ENCODE measurements around the gene STX8.

The STX8 gene

DNA sequence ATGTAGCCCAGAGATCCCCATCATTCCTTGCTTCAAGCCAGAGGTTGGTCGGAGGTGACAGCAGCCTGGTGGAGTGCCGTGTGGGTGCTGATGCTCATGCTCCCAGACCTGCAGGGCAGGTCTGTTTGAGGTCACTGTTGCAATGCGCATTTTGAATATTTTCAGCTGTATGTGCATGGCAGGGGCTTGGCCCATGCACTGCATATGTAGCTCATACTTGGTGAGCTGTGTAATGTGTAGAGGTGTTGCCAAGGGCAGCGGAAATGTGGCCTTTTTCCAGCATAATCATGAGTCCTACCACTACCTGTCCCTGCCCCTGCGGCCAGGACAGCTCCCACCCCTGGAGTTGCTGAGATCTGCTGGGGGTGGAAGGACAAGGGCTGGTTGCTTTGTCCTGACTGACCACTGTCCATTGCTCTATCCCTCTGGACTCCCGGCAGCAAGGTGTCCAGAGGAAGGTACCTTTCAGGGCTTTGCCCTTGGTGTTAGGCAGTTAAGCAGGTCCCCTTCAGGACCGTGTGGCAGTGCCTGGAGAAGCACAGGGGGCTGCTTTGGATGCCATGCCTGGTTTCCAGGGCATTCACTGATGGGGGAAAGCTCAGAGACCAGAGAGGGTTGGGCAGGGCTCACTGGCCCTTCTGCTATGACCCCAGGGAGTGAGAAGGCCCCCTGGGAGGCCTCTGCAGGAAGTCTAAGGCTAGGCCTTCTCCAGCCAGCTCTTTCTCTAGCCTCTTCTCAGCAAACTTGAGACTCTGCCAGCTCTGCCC, 339.2 kb downstream of the STX8 start:
- no peak for DNase-seq

GRCh38 chr17:9235346-9235745, 340.3 kb downstream of the STX8 start:
- no peak for DNase-seq

DNA sequence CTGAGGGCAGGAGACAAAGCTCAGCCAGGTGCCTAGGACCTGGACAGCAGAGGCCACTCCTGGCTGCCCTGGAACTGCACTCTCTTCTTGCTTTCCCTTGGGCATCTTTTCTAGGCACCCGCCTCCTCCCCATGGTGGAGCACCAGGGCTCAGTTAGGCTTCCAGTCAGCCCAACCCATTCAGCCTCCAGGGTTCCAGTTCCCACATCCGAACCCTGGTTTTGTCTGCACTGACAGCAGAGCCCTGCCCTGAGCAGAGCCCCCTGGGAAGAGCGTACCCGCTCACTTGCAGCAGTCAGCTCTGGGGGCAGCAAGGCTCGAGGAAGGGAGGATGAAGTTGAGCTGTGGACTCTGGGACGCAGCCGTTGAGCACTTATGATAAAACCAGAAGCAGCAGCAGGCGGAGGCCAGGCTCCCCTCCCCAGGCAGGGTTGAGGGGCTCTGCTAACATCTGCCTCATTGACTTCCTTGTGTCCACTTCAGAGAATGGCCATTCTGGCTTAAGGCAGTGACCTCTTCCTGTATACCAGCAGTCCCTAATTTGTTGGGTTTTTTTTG, 341.2 kb downstream of the STX8 start:
- DNase-seq = no peak

- no peak for DNase-seq
Measured at GRCh38 chr17:9233761-9234160, 341.9 kb downstream of the STX8 start.

DNA sequence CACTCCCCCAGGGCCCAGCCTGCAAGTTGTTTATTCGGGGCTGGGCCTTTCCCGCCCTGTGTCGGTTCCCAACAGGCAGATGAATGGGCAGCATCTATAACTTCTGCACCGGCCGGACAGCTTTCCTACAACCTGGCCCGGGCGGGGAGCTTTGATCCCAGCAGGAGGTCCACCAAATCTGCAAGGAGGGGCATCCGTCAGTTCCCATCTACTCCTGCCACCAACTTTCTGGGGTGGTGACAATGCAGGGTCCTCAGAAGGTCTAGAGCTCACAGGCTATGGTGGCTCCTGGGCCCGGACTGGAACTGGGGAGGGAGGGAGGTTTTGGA, 342.4 kb downstream of the STX8 start:
- DNase-seq = no peak

DNA sequence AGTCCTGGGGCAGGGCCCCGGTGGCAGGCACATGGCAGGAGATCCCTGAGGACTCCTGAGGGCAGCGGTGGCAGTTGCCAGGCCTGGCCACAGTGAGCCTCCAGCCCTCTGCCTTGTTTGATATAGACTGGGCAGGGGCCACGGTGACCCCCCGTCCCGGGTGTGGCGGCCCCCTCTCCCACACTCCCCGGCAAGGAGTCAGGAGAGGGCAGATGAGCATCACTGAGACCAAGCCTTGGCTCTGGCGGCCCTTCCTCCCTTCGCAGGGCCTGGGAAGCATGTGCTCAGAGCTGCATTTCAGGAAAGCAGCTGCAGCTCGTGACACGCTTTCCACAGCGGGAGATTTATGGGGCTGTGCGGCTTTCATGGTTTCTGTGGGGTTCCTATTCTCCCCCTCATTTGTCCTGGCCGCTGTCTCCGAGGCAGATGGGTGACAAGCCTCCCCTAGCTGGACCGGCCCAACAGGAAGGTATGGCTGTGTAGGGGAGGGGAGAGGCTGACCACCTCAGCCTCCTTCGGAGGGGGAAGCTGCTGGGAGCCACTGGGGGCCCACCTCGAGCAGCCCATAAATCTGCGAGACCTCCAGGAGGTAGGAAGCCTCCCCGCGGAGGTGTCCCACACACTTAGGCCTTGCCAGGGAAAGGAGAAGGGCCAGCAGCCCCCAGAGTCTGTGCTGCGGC, 342.9 kb downstream of the STX8 start:
- DNase-seq = no peak

DNA sequence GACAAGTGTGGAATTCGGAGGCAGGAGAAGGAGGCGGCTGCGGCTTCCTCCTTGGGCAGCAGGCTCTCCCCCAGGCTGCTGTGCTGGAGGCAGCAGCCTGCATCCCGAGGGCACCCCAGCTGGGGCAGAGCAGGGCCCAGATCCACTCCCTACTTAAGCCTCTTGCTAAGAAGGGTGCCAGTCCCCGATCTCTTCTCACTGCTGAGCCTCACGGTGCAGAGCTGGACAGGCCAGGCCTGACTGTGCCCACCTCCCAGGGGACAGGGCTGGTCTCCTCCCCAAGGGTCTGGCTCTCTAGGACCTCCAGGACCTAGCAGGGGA, 343.5 kb downstream of the STX8 start:
- no peak for DNase-seq

DNA sequence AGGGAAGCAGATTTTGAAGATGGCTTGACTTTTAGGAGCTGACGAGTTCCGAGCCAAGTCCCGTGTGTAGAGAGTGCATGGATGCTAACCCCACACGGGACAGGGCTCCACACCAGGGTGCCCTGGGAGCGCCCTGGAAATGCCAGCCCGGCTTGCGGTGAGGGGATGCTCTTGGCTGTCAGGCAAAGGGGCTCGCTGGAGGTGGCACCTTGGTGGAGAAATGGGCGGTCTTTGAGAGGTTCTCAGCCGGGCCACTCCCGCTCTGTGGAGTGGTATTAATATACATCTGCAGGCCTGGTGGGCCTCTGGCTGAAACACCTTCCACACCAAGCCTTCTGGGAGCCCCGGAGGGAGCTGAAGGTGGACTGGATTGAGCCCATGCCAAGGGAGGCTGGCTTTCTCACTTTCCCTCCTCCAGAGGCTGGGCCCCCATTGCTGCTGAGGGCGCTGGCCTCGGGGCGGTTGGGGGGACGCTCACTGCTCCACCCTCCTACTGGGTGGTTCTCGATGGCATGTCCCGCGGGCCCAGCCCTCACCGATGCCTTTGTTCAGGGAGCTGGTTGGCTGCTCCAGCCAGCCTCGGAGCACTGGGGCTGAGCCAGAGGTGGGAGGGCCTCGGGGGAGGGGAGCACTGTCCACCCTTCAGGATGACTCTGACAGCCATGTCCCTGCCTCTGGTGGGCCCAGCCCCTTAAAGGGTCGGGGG, 344.0 kb downstream of the STX8 start:
- no peak for DNase-seq

DNA sequence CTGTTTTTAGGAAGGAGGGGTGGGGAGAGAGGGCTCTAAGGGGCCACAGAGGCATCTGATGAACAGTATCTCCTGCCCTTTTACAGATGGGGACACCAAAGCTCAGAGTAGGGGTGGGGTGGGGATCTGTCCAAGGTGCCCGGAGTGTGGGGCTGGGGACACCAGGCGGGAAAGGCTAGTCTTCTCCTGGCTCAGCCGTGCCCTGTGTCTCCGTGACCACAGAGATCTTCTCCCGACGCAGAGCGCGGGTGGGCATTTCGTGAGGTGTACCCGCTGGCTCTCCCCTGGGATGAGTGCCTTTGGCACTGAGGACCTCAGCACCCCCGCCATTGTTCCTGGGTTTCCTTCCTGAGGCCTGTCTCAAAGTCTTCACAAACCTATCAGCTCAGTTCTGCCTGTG, 344.8 kb downstream of the STX8 start:
- DNase-seq = no peak

GRCh38 chr17:9230346-9230745, 345.3 kb downstream of the STX8 start:
- no peak for DNase-seq

DNA sequence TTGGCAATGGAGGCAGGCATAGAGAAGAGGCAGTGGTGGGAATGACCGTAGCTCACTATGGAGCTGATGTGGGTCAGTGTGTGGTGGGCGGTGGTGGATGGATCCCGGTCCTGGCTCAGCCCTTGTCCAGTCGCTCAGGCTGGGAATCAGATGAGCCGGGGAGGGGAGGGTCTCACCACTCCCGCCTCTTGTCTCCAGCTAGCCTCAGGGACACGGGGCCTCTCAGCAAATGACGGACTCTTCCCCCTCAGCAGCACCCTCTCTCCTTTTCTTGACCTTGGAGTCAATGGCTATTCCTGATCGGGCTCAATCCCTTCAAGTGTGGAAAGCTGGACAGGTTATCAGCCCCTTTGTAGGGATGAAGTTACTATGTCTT, 345.8 kb downstream of the STX8 start:
- DNase-seq = no peak

DNA sequence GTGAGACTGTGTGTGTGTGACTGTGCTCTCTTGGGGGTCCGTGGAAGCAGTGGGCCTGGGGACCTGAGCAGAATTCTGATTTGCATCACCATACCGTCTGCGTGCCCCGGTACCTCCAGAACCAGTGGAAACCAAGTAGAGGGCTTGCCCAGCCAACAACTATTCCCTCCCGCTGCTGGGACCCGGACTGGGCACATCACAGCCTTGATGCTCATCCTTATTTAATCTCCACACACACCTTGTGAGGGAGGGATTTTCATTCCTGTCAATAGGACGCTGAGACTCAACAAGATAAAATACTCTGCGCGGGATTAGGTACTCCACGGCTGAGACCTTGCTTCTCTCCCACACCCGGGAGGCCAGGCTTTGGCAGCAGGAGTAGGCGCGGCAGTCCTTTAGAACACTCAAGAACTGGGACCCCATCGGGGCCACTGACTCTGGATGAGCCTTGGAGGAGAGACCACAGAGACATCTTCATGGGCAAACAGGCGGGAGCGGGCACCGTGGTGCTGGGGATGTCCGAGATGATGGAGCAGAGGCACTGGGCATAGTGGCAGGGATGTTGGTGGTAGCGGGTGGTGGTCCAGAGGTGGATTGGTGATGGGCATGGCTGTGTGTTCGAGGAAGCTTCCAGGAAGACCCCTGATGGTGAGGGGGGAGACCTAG, 346.3 kb downstream of the STX8 start:
- DNase-seq = no peak

DNA sequence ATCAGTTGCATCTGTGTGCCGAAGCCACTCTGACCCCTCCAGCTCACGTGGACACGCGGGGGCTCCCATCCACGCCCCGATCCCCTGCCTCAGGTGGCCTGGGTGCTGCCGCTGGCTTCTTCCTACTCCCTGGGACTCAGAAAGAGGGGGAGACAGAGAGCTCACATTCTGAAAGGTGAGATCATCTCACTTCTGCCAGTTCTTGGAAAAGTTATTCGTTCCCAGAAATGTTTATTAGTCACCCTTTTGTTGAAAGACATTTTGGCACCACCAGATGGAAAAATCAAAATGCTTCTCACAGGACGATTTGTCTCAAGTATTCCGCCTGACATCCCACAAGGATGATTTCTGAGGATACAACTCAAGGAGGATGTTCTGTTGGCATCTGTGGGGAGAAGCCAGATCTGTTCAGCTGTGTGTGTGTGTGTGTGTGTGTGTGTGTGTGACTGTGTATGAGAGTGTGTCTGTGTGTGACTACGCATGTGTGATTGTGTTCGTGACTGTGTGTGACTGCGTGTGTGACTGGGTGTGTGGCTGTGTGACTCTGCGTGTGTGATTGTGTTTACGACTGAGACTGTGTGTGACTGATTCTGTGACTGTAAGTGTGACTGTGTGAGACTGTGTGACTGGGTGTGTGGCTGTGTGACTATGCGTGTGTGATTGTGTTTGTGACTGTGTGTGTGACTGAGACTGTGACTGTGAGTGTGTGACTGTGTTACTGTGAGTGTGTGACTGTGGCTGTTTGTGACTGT, 347.0 kb downstream of the STX8 start:
- DNase-seq = no peak

DNA sequence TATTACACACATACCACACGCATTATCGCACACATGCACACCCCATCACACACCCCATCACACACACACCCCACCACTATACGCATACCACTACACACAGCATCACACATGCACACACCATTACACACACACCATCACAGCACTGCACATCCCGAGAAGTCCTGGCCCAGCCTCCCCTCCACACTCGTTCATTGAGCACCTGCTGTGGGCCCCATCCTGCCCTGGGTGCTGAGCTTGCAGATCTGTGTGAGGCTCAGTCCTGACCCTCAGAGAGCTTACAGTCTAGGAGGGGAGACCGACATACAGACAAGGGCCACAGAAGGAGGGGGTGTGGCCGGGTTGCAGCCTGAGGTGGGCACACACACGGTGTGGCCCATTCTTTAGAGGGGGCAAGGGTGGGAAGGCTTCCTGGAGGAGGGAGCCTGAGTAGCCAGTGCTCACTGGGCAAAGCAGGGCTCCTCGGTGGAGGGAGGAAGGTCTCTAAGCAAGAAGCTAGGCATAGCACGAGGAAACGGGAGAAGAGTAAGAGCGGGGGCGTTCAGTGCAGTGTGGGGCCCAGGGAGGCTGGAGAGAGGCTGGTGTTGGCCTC, 347.7 kb downstream of the STX8 start:
- no peak for DNase-seq

GRCh38 chr17:9226794-9227135, 348.9 kb downstream of the STX8 start:
- no peak for DNase-seq

- DNase-seq = no peak
Measured at GRCh38 chr17:9226130-9226793, 349.4 kb downstream of the STX8 start.

DNA sequence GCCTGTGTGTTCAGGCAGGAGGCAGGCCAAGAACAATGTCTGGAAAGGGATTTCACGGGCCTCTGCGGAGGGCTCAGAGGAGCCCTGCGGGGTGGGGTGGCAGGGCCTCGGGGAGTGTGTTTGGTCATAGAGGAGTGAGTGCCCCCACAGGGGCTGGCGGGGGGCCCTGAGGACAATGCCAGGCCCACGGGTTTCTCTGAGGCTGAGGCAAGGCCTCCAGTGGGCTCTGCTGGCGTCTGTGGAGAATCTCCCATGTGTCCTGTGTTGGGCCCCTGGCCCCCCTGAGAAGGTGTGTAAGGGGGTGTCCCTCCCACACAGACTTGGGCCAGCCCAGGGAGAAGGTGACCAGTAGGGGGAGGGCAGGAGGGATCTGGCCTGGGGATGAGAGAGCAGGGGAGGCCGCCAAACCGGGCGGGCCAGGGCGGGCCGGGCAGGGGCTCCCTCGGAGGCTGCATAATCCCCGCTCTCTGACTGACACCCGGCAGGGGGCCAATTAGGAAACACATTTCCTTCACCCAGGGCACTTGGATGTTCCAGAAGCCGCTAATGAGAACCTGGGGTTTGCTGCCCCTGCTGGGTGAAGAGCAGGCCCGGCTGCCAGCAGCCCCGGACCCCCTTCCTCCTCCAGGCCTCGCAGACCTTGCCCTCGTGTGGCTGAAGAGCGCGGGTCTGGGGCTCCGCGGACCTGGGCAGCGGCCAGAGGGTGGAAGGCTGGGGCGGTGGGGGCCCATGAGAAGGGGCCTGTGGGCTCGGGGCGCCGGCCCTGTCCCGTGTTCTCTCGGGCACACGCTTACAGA, 350.1 kb downstream of the STX8 start:
- DNase-seq = no peak

DNA sequence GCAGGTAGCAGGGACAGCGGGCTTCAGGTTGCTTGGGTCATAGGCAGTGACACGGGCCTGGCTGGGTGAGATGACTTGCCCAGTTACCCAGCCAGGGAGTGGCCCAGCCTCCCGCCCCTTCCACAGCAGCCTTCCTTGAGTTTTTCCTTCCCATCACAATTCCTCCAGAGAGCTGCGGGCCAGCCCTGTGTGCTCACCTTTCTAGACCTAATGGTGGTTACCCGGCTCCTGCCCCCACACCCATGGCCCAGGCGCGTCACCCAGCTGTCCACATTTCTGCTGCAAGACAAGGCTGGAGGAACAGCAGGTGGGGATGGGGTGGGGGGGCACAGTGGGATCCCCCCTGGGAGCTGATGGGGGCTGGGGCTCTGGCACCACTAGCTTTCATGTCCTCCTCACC, 351.1 kb downstream of the STX8 start:
- no peak for DNase-seq

- no peak for DNase-seq
Measured at GRCh38 chr17:9223531-9223930, 352.1 kb downstream of the STX8 start.

GRCh38 chr17:9221922-9222180, 353.8 kb downstream of the STX8 start:
- DNase-seq = no peak

- DNase-seq = no peak
Measured at GRCh38 chr17:9221147-9221921, 354.3 kb downstream of the STX8 start.

Measured in cerebellar nuclear complex (tissue), 1 donor.